Measurements from ENCODE around the gene RNF115.
"Not testable (repeated sequence)": the region's sequence is repeated elsewhere in the genome, so short reads cannot be mapped to it uniquely, and the experiment has no call there.

Gene RNF115

DNA sequence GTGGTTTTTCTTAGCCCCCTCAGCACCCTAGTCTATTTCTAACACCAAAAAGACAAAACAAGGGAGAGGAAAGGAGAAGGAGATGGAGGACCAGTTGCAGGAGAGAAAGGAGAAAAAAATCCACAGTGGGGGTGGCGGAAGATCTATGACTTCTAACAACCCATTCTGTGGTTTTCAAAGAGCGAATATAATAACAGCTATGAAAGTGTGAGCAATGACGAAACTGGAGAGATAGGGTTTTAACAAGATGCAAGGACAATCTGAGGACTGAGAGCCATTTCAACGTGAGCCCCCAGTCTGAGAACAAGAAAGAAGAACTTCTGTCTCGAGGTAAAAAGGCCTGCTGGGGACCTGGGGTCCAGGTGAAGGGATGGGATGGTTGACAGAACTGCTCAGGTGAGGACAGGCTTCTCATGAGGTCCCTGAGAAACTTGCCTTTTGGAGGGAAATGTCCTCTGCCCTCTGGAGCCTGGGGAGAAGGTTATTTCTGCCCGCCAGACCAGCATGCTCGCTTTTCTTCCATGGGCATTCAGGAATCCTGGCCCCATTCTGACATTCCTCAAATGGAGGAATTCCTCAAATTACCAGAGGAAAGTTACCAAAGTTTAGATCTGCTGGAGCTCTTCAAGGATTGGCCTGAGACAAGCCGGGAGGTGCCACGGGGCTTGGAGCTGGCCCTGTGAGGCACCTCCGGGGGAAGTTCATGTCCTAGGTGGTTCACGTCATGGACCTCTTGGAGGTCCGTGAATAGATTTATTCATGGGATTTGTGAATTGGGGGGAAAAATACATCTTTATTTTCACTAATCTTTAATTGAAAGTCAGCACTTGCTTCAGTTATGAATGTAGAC is 104.4 kb downstream of the RNF115 start, which contains the start of gene CD160:
Gene CD160, plus strand, starts transcription at position 270 of the 850 bp plus-strand sequence. CDS start 8,829 bp downstream, outside the sequence.
- Mint-ChIP-seq H3K36me3 (ENCODE audit: low read depth) (no peaks in the 10 kb centered on the region), H3K4me3 (peak within 1 kb of the TSS; percentile 7), H3K27me3 (ENCODE audit: low read depth) (peaks cover 23% of the 10 kb centered on the region), H3K27ac (no peak within 1 kb of the TSS), H3K9me3 (no peaks in the 10 kb centered on the region), H3K4me1 (ENCODE audit: low read depth) (peaks cover 14% of the 10 kb centered on the region)
- no peak for DNase-seq (ENCODE audit: low spot score)

GRCh38 chr1:145718465-145718864 is 105.4 kb downstream of the RNF115 start:
- Mint-ChIP-seq H3K27me3 (ENCODE audit: low read depth) (peaks cover 23% of the 10 kb centered on the region), H3K4me1 (ENCODE audit: low read depth) (peaks cover 14% of the 10 kb centered on the region)
- DNase-seq (ENCODE audit: low spot score); H3K4me3 Mint-ChIP-seq; H3K36me3 Mint-ChIP-seq (ENCODE audit: low read depth); H3K9me3 Mint-ChIP-seq; H3K27ac Mint-ChIP-seq: not testable (repeated sequence)

DNA sequence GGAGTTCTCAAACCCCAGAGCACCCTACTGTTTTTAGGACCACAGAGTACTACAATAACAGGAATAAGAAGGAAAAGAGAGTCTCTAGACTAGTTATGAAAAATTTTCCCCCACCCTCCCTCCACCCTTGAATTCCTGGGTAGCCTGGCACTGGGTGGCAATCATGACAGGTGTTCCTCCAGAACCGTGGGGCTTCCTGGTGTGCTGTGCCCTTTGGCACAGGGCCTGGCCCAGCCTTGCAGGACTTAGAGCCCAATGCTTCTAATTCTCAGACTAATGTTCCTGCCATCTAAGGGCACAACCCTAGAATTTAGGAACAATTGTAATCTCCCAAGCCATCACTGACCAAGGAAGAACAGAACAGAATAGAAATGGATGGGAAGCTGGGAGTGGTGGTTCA is 106.1 kb downstream of the RNF115 start:
- Mint-ChIP-seq H3K36me3 (ENCODE audit: low read depth) (no peaks in the 10 kb centered on the region), H3K4me3 (no peak overlapping the region)

DNA sequence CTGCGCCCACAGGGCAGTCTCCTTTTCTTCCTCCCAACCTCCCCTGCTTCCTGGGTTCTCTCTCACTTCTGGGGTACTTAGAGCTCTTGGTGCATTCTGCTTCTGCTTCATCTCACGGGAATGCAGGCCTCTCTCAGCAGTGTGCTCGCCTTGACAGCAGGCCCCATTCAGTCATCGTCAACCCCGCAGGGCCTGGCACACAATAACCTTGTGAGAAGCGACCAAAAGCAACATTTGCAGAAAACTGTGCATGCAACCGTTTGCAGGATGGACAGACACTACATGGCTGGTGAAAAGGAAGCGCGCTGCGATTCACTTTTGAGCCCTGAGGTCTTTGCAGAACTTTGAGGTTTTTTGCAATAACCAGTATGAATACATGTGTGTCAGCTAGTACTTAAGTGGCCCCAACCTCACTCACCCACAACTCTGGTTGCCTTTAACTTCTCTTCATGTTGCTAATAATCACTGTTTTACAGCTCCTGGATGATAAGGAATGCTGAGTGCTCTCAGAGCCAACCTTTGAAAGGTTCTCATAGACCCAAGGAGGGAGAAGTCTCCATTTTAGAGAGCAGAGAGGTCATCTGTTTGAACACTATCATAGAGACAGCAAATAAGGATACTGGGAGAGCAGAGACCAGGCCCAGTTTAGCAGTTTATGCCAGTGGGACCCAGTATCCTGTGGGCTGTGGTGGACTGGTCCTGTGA is 107.1 kb downstream of the RNF115 start:
- H3K36me3 Mint-ChIP-seq (ENCODE audit: low read depth) = no peaks in the 10 kb centered on the region
- DNase-seq (ENCODE audit: low spot score) = no peak
- no peak overlapping the region for H3K27ac Mint-ChIP-seq
- no peak overlapping the region for H3K4me3 Mint-ChIP-seq
- H3K27me3 Mint-ChIP-seq (ENCODE audit: low read depth) = peaks cover 13% of the 10 kb centered on the region
- H3K9me3 Mint-ChIP-seq = no peaks in the 10 kb centered on the region
- peaks cover 14% of the 10 kb centered on the region for H3K4me1 Mint-ChIP-seq (ENCODE audit: low read depth)

More for the DNA sequence above, 106.1 kb downstream of the RNF115 start:
- no peak for DNase-seq (ENCODE audit: low spot score)
- peaks cover 19% of the 10 kb centered on the region for H3K27me3 Mint-ChIP-seq (ENCODE audit: low read depth)
- H3K27ac Mint-ChIP-seq = no peak overlapping the region
- peaks cover 14% of the 10 kb centered on the region for H3K4me1 Mint-ChIP-seq (ENCODE audit: low read depth)
- H3K9me3 Mint-ChIP-seq = no peaks in the 10 kb centered on the region

GRCh38 chr1:145714524-145715111 is 109.3 kb downstream of the RNF115 start:
- Mint-ChIP-seq H3K27ac (no peak overlapping the region), H3K4me1 (ENCODE audit: low read depth) (peaks cover 6% of the 10 kb centered on the region), H3K36me3 (ENCODE audit: low read depth) (no peaks in the 10 kb centered on the region), H3K27me3 (ENCODE audit: low read depth) (peaks cover 5% of the 10 kb centered on the region), H3K9me3 (no peaks in the 10 kb centered on the region), H3K4me3 (no peak overlapping the region)
- DNase-seq (ENCODE audit: low spot score) = no peak

DNA sequence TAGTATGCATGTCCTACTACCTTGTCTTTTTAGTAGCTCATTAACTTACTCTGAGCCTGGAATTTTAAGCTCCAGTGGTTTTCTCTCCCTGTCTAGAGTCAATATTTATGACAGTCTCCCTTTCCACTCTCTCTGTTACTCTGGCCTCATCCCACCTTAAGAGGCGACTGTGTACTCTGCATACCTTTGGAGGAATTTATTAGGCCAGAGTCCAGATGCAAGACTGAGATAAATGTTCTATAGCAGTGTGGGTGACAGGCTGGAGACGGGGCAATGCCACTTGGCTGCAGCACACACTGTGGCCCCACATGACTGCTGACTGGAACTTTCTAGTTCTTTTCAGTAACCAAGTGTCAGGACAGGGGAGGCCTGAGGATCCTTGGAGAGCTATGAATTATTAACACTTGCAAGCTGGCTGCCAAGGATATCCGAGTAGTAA is 112.7 kb downstream of the RNF115 start:
- no peaks in the 10 kb centered on the region for H3K4me1 Mint-ChIP-seq (ENCODE audit: low read depth)
- no peak overlapping the region for H3K4me3 Mint-ChIP-seq
- DNase-seq (ENCODE audit: low spot score) = no peak

GRCh38 chr1:145710291-145711027 is 113.4 kb downstream of the RNF115 start:
- Mint-ChIP-seq H3K4me1 (ENCODE audit: low read depth) (no peaks in the 10 kb centered on the region), H3K36me3 (ENCODE audit: low read depth) (no peaks in the 10 kb centered on the region), H3K9me3 (no peaks in the 10 kb centered on the region), H3K4me3 (no peak overlapping the region), H3K27me3 (ENCODE audit: low read depth) (peaks cover 12% of the 10 kb centered on the region), H3K27ac (no peak overlapping the region)
- DNase-seq (ENCODE audit: low spot score) = no peak

More for the DNA sequence above, 112.7 kb downstream of the RNF115 start:
- peaks cover 10% of the 10 kb centered on the region for H3K27me3 Mint-ChIP-seq (ENCODE audit: low read depth)
- H3K9me3 Mint-ChIP-seq = no peaks in the 10 kb centered on the region
- no peak overlapping the region for H3K27ac Mint-ChIP-seq
- H3K36me3 Mint-ChIP-seq (ENCODE audit: low read depth) = no peaks in the 10 kb centered on the region

- Mint-ChIP-seq H3K9me3 (no peaks in the 10 kb centered on the region), H3K36me3 (ENCODE audit: low read depth) (no peaks in the 10 kb centered on the region), H3K4me1 (ENCODE audit: low read depth) (no peaks in the 10 kb centered on the region), H3K27ac (peak overlapping the region; percentile 38), H3K4me3 (no peak overlapping the region), H3K27me3 (ENCODE audit: low read depth) (peaks cover 25% of the 10 kb centered on the region)
- no peak for DNase-seq (ENCODE audit: low spot score)
Measured at GRCh38 chr1:145708063-145708462, 115.8 kb downstream of the RNF115 start.

- H3K9me3 Mint-ChIP-seq = no peaks in the 10 kb centered on the region
- DNase-seq (ENCODE audit: low spot score) = no peak
- peaks cover 25% of the 10 kb centered on the region for H3K27me3 Mint-ChIP-seq (ENCODE audit: low read depth)
- no peak within 1 kb of the TSS for H3K4me3 Mint-ChIP-seq
- H3K27ac Mint-ChIP-seq = peak within 1 kb of the TSS; percentile 38
- H3K4me1 Mint-ChIP-seq (ENCODE audit: low read depth) = no peaks in the 10 kb centered on the region
- no peaks in the 10 kb centered on the region for H3K36me3 Mint-ChIP-seq (ENCODE audit: low read depth)
Measured at GRCh38 chr1:145707183-145707867, 116.6 kb downstream of the RNF115 start, which contains the start of gene PDZK1. Gene PDZK1 (minus strand): TSS chr1:145707368. CDS start chr1:145688021, 19,347 bp downstream.

GRCh38 chr1:145706086-145706664 is 117.7 kb downstream of the RNF115 start:
- peaks cover 30% of the 10 kb centered on the region for H3K27me3 Mint-ChIP-seq (ENCODE audit: low read depth)
- H3K27ac Mint-ChIP-seq = no peak overlapping the region
- H3K36me3 Mint-ChIP-seq (ENCODE audit: low read depth) = no peaks in the 10 kb centered on the region
- H3K9me3 Mint-ChIP-seq = no peaks in the 10 kb centered on the region
- no peak for DNase-seq (ENCODE audit: low spot score)
- H3K4me1 Mint-ChIP-seq (ENCODE audit: low read depth) = no peaks in the 10 kb centered on the region
- H3K4me3 Mint-ChIP-seq = no peak overlapping the region

DNA sequence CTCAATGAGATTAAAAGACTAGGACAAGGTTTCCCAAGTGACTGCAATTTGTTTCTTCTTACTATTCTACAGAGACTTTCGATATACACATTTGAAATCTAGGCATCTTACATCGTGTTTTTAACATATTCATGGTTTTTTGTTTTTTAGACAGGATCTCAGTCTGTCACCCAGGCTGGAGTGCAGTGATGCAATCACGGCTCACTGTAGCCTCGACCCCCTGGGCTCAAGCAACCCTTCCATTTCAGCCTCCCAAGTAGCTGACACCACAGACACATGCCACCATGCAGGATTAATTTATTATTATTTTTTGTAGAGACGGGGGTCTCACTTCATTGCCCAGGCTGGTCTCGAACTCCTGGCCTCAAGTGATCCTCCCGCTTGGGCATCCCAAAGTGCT is 118.3 kb downstream of the RNF115 start:
- no peak for DNase-seq (ENCODE audit: low spot score)
- H3K4me3 Mint-ChIP-seq = no peak overlapping the region
- no peaks in the 10 kb centered on the region for H3K9me3 Mint-ChIP-seq
- no peaks in the 10 kb centered on the region for H3K36me3 Mint-ChIP-seq (ENCODE audit: low read depth)
- H3K4me1 Mint-ChIP-seq (ENCODE audit: low read depth) = no peaks in the 10 kb centered on the region
- H3K27ac Mint-ChIP-seq = no peak overlapping the region
- peaks cover 30% of the 10 kb centered on the region for H3K27me3 Mint-ChIP-seq (ENCODE audit: low read depth)

DNA sequence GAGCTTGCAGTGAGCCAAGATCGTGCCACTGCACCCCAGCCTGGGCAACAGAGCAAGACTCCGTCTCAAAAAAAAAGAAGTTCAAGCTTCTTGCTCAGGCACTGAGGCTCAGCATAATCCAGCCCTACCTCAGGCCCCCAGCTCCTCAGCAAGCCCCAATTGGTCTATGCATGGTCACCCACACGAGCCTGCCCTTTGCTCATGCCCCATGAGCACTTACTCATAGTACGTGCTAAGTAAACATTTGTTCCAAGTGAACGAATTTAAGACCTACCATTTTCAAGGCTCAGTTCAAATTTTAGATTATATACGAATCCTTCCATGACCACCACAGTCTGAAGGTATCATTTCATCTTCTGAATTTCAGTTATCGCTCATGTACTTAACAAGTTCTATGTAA is 121.1 kb downstream of the RNF115 start:
- no peaks in the 10 kb centered on the region for H3K9me3 Mint-ChIP-seq
- H3K27ac Mint-ChIP-seq = no peak overlapping the region
- H3K27me3 Mint-ChIP-seq (ENCODE audit: low read depth) = peaks cover 36% of the 10 kb centered on the region
- no peaks in the 10 kb centered on the region for H3K36me3 Mint-ChIP-seq (ENCODE audit: low read depth)
- no peak for DNase-seq (ENCODE audit: low spot score)
- H3K4me1 Mint-ChIP-seq (ENCODE audit: low read depth) = peaks cover 1% of the 10 kb centered on the region
- no peak overlapping the region for H3K4me3 Mint-ChIP-seq

GRCh38 chr1:145702052-145702451 is 121.8 kb downstream of the RNF115 start:
- Mint-ChIP-seq H3K27ac (no peak overlapping the region), H3K9me3 (no peaks in the 10 kb centered on the region), H3K27me3 (ENCODE audit: low read depth) (peaks cover 39% of the 10 kb centered on the region), H3K4me3 (no peak overlapping the region), H3K36me3 (ENCODE audit: low read depth) (no peaks in the 10 kb centered on the region), H3K4me1 (ENCODE audit: low read depth) (peaks cover 1% of the 10 kb centered on the region)
- DNase-seq (ENCODE audit: low spot score) = no peak
